Naive thymus-derived CD4-positive, alpha-beta T cell (primary cell): ENCODE results near the gene ZFYVE28. TPM values are rescaled to one million over a fixed set of nuclear protein-coding genes. Genes with fewer than 3 reads are reported as not detected.

ENCODE experiments used
- ATAC-seq: fragments of 150-1000 bp; cut with Tn5 transposase; 2 replicates; pipeline ENCODE4 v1.10.0; 2021; ENCODE audit warnings: mild to moderate bottlenecking, moderate library complexity
- CTCF ChIA-PET: fragments of 350-600 bp; sonication (Branson Sonifier 250); formaldehyde crosslinking; loops from one replicate; lab custom pipeline; 2021; ENCODE audit warnings: antibody characterized with exemption; lab: Charles Lee
- POLR2A ChIA-PET: fragments of 350-600 bp; sonication (Branson Sonifier 250); formaldehyde crosslinking; loops from one replicate; lab custom pipeline; 2021; ENCODE audit warnings: antibody characterized with exemption, inconsistent platforms; lab: Charles Lee
- DNase-seq, 9 donors: peaks; one replicate each; pipeline versions ENCODE4 v3.0.0 to v3.0.0-alpha.2; 2020 to 2022; ENCODE audit warnings: mixed read lengths in 1 of 9
- H3K27ac ChIP-seq: one replicate; pipeline ENCODE4 v1.7.0; 2013; ENCODE audit warnings: mild to moderate bottlenecking, low read depth, low read length, moderate library complexity
- H3K27me3 ChIP-seq, 2 donors: one replicate each; pipeline ENCODE4 v1.7.0; 2013; ENCODE audit warnings: low read length in 2 of 2, mild to moderate bottlenecking in 2 of 2, moderate library complexity in 2 of 2; ENCODE audit not compliant: control insufficient read depth in 2 of 2, insufficient read depth in 2 of 2
- H3K36me3 ChIP-seq, 3 experiments: 1 replicate in 2 of 3; 2 replicates in 1 of 3; pipeline ENCODE4 v1.7.0; 2013; ENCODE audit warnings: low read length in 3 of 3, mild to moderate bottlenecking in 3 of 3, moderate library complexity in 1 of 3; ENCODE audit not compliant: insufficient read depth in 3 of 3, control insufficient read depth in 2 of 3
- H3K4me1 ChIP-seq, 2 donors: one replicate each; pipeline ENCODE4 v1.7.0; 2013; ENCODE audit warnings: low read length in 2 of 2, mild to moderate bottlenecking in 2 of 2, moderate library complexity in 1 of 2; ENCODE audit not compliant: control insufficient read depth in 2 of 2, insufficient read depth in 2 of 2
- H3K4me3 ChIP-seq: 2 replicates; pipeline ENCODE4 v1.7.0; 2013; ENCODE audit warnings: mild to moderate bottlenecking, low read length
- H3K9me3 ChIP-seq, 3 experiments: 1 replicate in 2 of 3; 2 replicates in 1 of 3; pipeline ENCODE4 v1.7.0; 2013; ENCODE audit warnings: low read length in 3 of 3; ENCODE audit not compliant: control insufficient read depth in 2 of 3
- H3K27ac Mint-ChIP-seq, 9 donors: one replicate each; pipeline ENCODE4 v1.8.0; 2020 to 2022; ENCODE audit warnings: mixed read lengths in 9 of 9, mild to moderate bottlenecking in 8 of 9, moderate library complexity in 5 of 9, inconsistent platforms in 2 of 9
- H3K27me3 Mint-ChIP-seq, 5 donors: one replicate each; pipeline ENCODE4 v1.8.0; 2021 to 2022; ENCODE audit warnings: mixed read lengths in 5 of 5, mild to moderate bottlenecking in 1 of 5
- H3K36me3 Mint-ChIP-seq, 5 donors: one replicate each; pipeline ENCODE4 v1.8.0; 2020 to 2022; ENCODE audit warnings: mixed read lengths in 5 of 5, mild to moderate bottlenecking in 3 of 5, inconsistent platforms in 1 of 5
- H3K4me1 Mint-ChIP-seq, 7 donors: one replicate each; pipeline ENCODE4 v1.8.0; 2020 to 2022; ENCODE audit warnings: mixed read lengths in 7 of 7, mild to moderate bottlenecking in 3 of 7, inconsistent platforms in 1 of 7
- H3K4me3 Mint-ChIP-seq, 10 donors: one replicate each; pipeline ENCODE4 v1.8.0; 2020 to 2022; ENCODE audit warnings: mild to moderate bottlenecking in 10 of 10, mixed read lengths in 10 of 10, moderate library complexity in 6 of 10, inconsistent platforms in 2 of 10
- H3K9me3 Mint-ChIP-seq, 11 donors: one replicate each; pipeline ENCODE4 v1.8.0; 2020 to 2022; ENCODE audit warnings: mixed read lengths in 11 of 11, mild to moderate bottlenecking in 4 of 11, inconsistent platforms in 1 of 11, moderate library complexity in 1 of 11
- intact Hi-C, 2 donors: fragments of 100-400 bp; cut with micrococcal nuclease; formaldehyde crosslinking; loops; one replicate each; pipeline ENCODE4 v1.15.1; 2023
- polyA plus RNA-seq, 2 donors: library from polyadenylated mRNA; unstranded; fragments of 300-500 nt; fragmentation: Illumina TruSeq; gene quantifications; one replicate each; pipeline ENCODE4 v1.2.3, GENCODE V29; 2021
- total RNA-seq, 6 experiments: library from RNA in 5 of 6; stranded (reverse) in 5 of 6; gene quantifications; 1 replicate in 5 of 6; 2 replicates in 1 of 6; pipeline ENCODE4 v1.2.3 and lab custom pipeline; 2021 to 2026

ZFYVE28 gene
- total and polyA plus RNA-seq, 7 experiments from 2014 or later, result 6.1 to 26.5 (median 15.9) TPM

- no peak overlapping the region for H3K4me3 Mint-ChIP-seq
- Histone ChIP-seq H3K4me1 (no peaks in the 10 kb centered on the region), H3K27me3 (no peaks in the 10 kb centered on the region), H3K36me3 (peaks cover 0 to 5% (median 0%) of the 10 kb centered on the region in 3 experiments), H3K9me3 (peaks cover 0 to 4% (median 0%) of the 10 kb centered on the region in 3 experiments), H3K27ac (no peak overlapping the region), H3K4me3 (no peak overlapping the region)
- H3K36me3 Mint-ChIP-seq, result peaks cover 9 to 40% (median 31%) of the 10 kb centered on the region in 5 donors
- DNase-seq, result no peak
- peaks cover 0 to 35% (median 11%) of the 10 kb centered on the region in 11 donors for H3K9me3 Mint-ChIP-seq
- H3K27me3 Mint-ChIP-seq, result no peaks in the 10 kb centered on the region
- ChIA-PET POLR2A (no interaction called here), CTCF (no interaction called here)
- ATAC-seq, result no peak
- intact Hi-C loops, result no loop called here
- H3K27ac Mint-ChIP-seq, result peak overlapping the region in 2 of 9 donors; percentile 28 to 43
- no peaks in the 10 kb centered on the region for H3K4me1 Mint-ChIP-seq
Observed at GRCh38 chr4:2305766-2306501, 112.5 kb downstream of the ZFYVE28 start.

GRCh38 chr4:2304877-2305561 is 113.4 kb downstream of the ZFYVE28 start:
- DNase-seq, result no peak
- Mint-ChIP-seq H3K36me3 (peaks cover 5 to 38% (median 26%) of the 10 kb centered on the region in 5 donors), H3K27me3 (no peaks in the 10 kb centered on the region), H3K4me1 (peaks cover 0 to 2% (median 0%) of the 10 kb centered on the region in 7 donors), H3K4me3 (no peak overlapping the region), H3K9me3 (peaks cover 0 to 26% (median 11%) of the 10 kb centered on the region in 11 donors), H3K27ac (no peak overlapping the region)
- no peaks in the 10 kb centered on the region for H3K27me3 ChIP-seq
- H3K27ac ChIP-seq, result no peak overlapping the region
- intact Hi-C loops, result no loop called here
- H3K9me3 ChIP-seq, result peaks cover 0 to 4% (median 0%) of the 10 kb centered on the region in 3 experiments
- ChIA-PET POLR2A (no interaction called here), CTCF (no interaction called here)
- H3K4me1 ChIP-seq, result no peaks in the 10 kb centered on the region
- no peak for ATAC-seq
- H3K36me3 ChIP-seq, result peaks cover 0 to 5% (median 0%) of the 10 kb centered on the region in 3 experiments
- no peak overlapping the region for H3K4me3 ChIP-seq

- ChIA-PET CTCF (no interaction called here), POLR2A (no interaction called here)
Observed at GRCh38 chr4:2304321-2304876, 114.0 kb downstream of the ZFYVE28 start.

GRCh38 chr4:2303686-2304320 is 114.6 kb downstream of the ZFYVE28 start:
- Mint-ChIP-seq H3K27me3 (no peaks in the 10 kb centered on the region), H3K4me1 (peaks cover 0 to 7% (median 4%) of the 10 kb centered on the region in 7 donors), H3K36me3 (peaks cover 1 to 31% (median 20%) of the 10 kb centered on the region in 5 donors), H3K27ac (no peak overlapping the region), H3K4me3 (no peak overlapping the region), H3K9me3 (peaks cover 0 to 14% (median 5%) of the 10 kb centered on the region in 11 donors)
- ATAC-seq, result no peak
- H3K4me3 ChIP-seq, result no peak overlapping the region
- DNase-seq, result no peak
- peaks cover 0 to 4% (median 0%) of the 10 kb centered on the region in 3 experiments for H3K9me3 ChIP-seq
- POLR2A ChIA-PET, result no interaction called here
- intact Hi-C loops, result no loop called here
- H3K4me1 ChIP-seq, result no peaks in the 10 kb centered on the region
- H3K27ac ChIP-seq, result no peak overlapping the region
- CTCF ChIA-PET, result no interaction called here
- no peaks in the 10 kb centered on the region for H3K27me3 ChIP-seq
- H3K36me3 ChIP-seq, result peaks cover 0 to 5% (median 0%) of the 10 kb centered on the region in 3 experiments

More at GRCh38 chr4:2304321-2304876, 114.0 kb downstream of the ZFYVE28 start:
- peaks cover 0 to 20% (median 8%) of the 10 kb centered on the region in 11 donors for H3K9me3 Mint-ChIP-seq
- Histone ChIP-seq H3K36me3 (peaks cover 0 to 5% (median 0%) of the 10 kb centered on the region in 3 experiments), H3K4me1 (no peaks in the 10 kb centered on the region), H3K27me3 (no peaks in the 10 kb centered on the region), H3K4me3 (no peak overlapping the region), H3K9me3 (peaks cover 0 to 4% (median 0%) of the 10 kb centered on the region in 3 experiments), H3K27ac (no peak overlapping the region)
- intact Hi-C loops, result no loop called here
- no peak for ATAC-seq
- peaks cover 0 to 4% (median 0%) of the 10 kb centered on the region in 7 donors for H3K4me1 Mint-ChIP-seq
- H3K27me3 Mint-ChIP-seq, result no peaks in the 10 kb centered on the region
- H3K27ac Mint-ChIP-seq, result peak overlapping the region in 1 of 9 donors; percentile 86
- no peak overlapping the region for H3K4me3 Mint-ChIP-seq
- peaks cover 2 to 35% (median 21%) of the 10 kb centered on the region in 5 donors for H3K36me3 Mint-ChIP-seq
- no peak for DNase-seq

GRCh38 chr4:2303121-2303685 is 115.2 kb downstream of the ZFYVE28 start:
- intact Hi-C loops, result no loop called here
- Mint-ChIP-seq H3K27me3 (no peaks in the 10 kb centered on the region), H3K27ac (no peak overlapping the region), H3K4me1 (peaks cover 0 to 13% (median 4%) of the 10 kb centered on the region in 7 donors), H3K4me3 (no peak overlapping the region), H3K9me3 (peaks cover 0 to 12% (median 5%) of the 10 kb centered on the region in 11 donors), H3K36me3 (peaks cover 1 to 31% (median 20%) of the 10 kb centered on the region in 5 donors)
- ChIA-PET CTCF (no interaction called here), POLR2A (no interaction called here)
- H3K9me3 ChIP-seq, result peaks cover 0 to 4% (median 0%) of the 10 kb centered on the region in 3 experiments
- H3K4me1 ChIP-seq, result no peaks in the 10 kb centered on the region
- H3K36me3 ChIP-seq, result peaks cover 0 to 5% (median 0%) of the 10 kb centered on the region in 3 experiments
- DNase-seq (no peak), ATAC-seq (no peak)
- H3K27ac ChIP-seq, result no peak overlapping the region
- H3K4me3 ChIP-seq, result no peak overlapping the region
- H3K27me3 ChIP-seq, result no peaks in the 10 kb centered on the region
